ENCODE data around the gene PPIF.

PPIF gene

GRCh38 chr10:79390057-79390456 lies 42.8 kb downstream of the PPIF start:
- DNase-seq, result no peak

- DNase-seq, result no peak
Measured at GRCh38 chr10:79390551-79391229, 43.4 kb downstream of the PPIF start.

- no peak for DNase-seq
Measured at GRCh38 chr10:79391231-79392019, 44.2 kb downstream of the PPIF start.

GRCh38 chr10:79392020-79392398 lies 44.7 kb downstream of the PPIF start:
- DNase-seq, result no peak

GRCh38 chr10:79392506-79393176 lies 45.4 kb downstream of the PPIF start:
- DNase-seq, result no peak

- no peak for DNase-seq
Measured at GRCh38 chr10:79393221-79393923, 46.1 kb downstream of the PPIF start.

GRCh38 chr10:79393924-79394610 lies 46.8 kb downstream of the PPIF start:
- DNase-seq, result no peak

- no peak for DNase-seq
Measured at GRCh38 chr10:79394664-79395063, 47.4 kb downstream of the PPIF start.

- no peak for DNase-seq
Measured at GRCh38 chr10:79396520-79396919, 49.3 kb downstream of the PPIF start.

- DNase-seq, result no peak
Measured at GRCh38 chr10:79397051-79397450, 49.8 kb downstream of the PPIF start.

GRCh38 chr10:79397575-79398303 lies 50.5 kb downstream of the PPIF start:
- DNase-seq, result no peak

- DNase-seq, result no peak
Measured at GRCh38 chr10:79398642-79399041, 51.4 kb downstream of the PPIF start.

GRCh38 chr10:79399223-79399831 lies 52.1 kb downstream of the PPIF start:
- peak; percentile 92 for DNase-seq

- peak; percentile 37 for DNase-seq
Measured at GRCh38 chr10:79400146-79401004, 53.1 kb downstream of the PPIF start.

GRCh38 chr10:79401015-79401921 lies 54.0 kb downstream of the PPIF start:
- DNase-seq, result no peak

GRCh38 chr10:79402625-79402946 lies 55.3 kb downstream of the PPIF start:
- no peak for DNase-seq

- no peak for DNase-seq
Measured at GRCh38 chr10:79402951-79403350, 55.7 kb downstream of the PPIF start.

- DNase-seq, result no peak
Measured at GRCh38 chr10:79403441-79404230, 56.4 kb downstream of the PPIF start.

GRCh38 chr10:79404231-79404609 lies 57.0 kb downstream of the PPIF start:
- peak; percentile 41 for DNase-seq

Data from HCEC 1CT (cell line).